HepG2 (cell line): ENCODE results near the gene HAGHL. TPM values are rescaled to one million over a fixed set of nuclear protein-coding genes. Genes with fewer than 3 reads are reported as not detected.

Experiments
- ATAC-seq: fragments of 200-7000 bp; cut with Tn5 transposase; 3 replicates; pipeline ENCODE4 v1.9.1; 2020; ENCODE audit warnings: mild to moderate bottlenecking, moderate library complexity
- BruUV-seq: library from RNA; stranded (reverse); fragments of 400-500 nt; replicated peaks from 2 replicates; lab custom pipeline; 2021; lab: Mats Ljungman, UMichigan
- CTCF ChIA-PET: fragments of 300-600 bp; formaldehyde crosslinking; extraction: SDS; loops from one replicate; lab custom pipeline; 2021; ENCODE audit warnings: low total read pairs, inconsistent platforms, low intra/inter-chr PET ratio; lab: Yijun Ruan, JAX
- POLR2A ChIA-PET: fragments of 350-600 bp; sonication (Branson Sonifier 250); formaldehyde crosslinking; loops from one replicate; lab custom pipeline; 2020; ENCODE audit warnings: antibody characterized with exemption, inconsistent platforms; lab: Yijun Ruan, JAX
- DNase-seq: peaks from one replicate; pipeline ENCODE4 v3.0.0-alpha.2; 2015; ENCODE audit warnings: low spot score
- FAIRE-seq: peaks from 3 replicates; lab custom pipeline; 2011; peaks lifted over from hg19 to GRCh38; lab: Jason Lieb, UNC
- H2AFZ ChIP-seq: one replicate; pipeline ENCODE4 v1.6.1; 2011; ENCODE audit warnings: low read length, inconsistent platforms
- H3K27ac ChIP-seq: fragments of 300-600 bp; 3 replicates; pipeline ENCODE4 v1.8.0; 2011; ENCODE audit warnings: mixed run types, mild to moderate bottlenecking, mixed read lengths, low read length, inconsistent platforms; ENCODE audit not compliant: insufficient read depth; ENCODE audit errors: extremely low read length
- H3K27me3 ChIP-seq, 2 experiments: fragments of 200-600 bp in 1 of 2; 2 replicates in 1 of 2; 3 replicates in 1 of 2; pipeline versions ENCODE4 v1.6.0 to v1.8.0; 2011; ENCODE audit warnings: low read length in 2 of 2, mild to moderate bottlenecking in 2 of 2, moderate library complexity in 2 of 2, inconsistent platforms in 1 of 2; ENCODE audit not compliant: insufficient read depth in 2 of 2, control insufficient read depth in 1 of 2
- H3K36me3 ChIP-seq, 2 experiments: fragments of 200-600 bp in 1 of 2; replicated peaks in 1 of 2; 2 replicates in 1 of 2; 3 replicates in 1 of 2; pipeline versions ENCODE4 v1.5.1 to v1.8.0; 2011; ENCODE audit warnings: low read length in 2 of 2, inconsistent platforms in 1 of 2; ENCODE audit not compliant: insufficient read depth in 2 of 2, control insufficient read depth in 1 of 2
- H3K4me1 ChIP-seq: 2 replicates; pipeline ENCODE4 v1.5.1; 2012; ENCODE audit warnings: low read length, inconsistent platforms; ENCODE audit not compliant: insufficient read depth
- H3K4me2 ChIP-seq: 2 replicates; pipeline ENCODE4 v1.6.0; 2011; ENCODE audit warnings: low read depth, low read length, inconsistent platforms
- H3K4me3 ChIP-seq, 3 experiments: fragments of 200-600 bp in 1 of 3; sonication (generic), shearing (Covaris generic) in 1 of 3; replicated peaks in 1 of 3; 2 replicates each; pipeline ENCODE4 v1.5.1; 2011 to 2016; ENCODE audit warnings: low read length in 3 of 3, inconsistent platforms in 2 of 3, low read depth in 2 of 3, mild to moderate bottlenecking in 2 of 3, control low read depth in 1 of 3, mixed read lengths in 1 of 3; ENCODE audit not compliant: insufficient read depth in 1 of 3
- H3K79me2 ChIP-seq: one replicate; pipeline ENCODE4 v1.6.1; 2011; ENCODE audit warnings: low read length, inconsistent platforms; ENCODE audit not compliant: insufficient read depth
- H3K9ac ChIP-seq: 2 replicates; pipeline ENCODE4 v1.6.0; 2011; ENCODE audit warnings: mild to moderate bottlenecking, low read depth, low read length, inconsistent platforms; ENCODE audit not compliant: insufficient read depth
- H3K9me3 ChIP-seq: 2 replicates; pipeline ENCODE4 v1.5.1; 2012; ENCODE audit warnings: mild to moderate bottlenecking, low read length
- H4K20me1 ChIP-seq: 2 replicates; pipeline ENCODE4 v1.6.0; 2011; ENCODE audit warnings: inconsistent platforms, mild to moderate bottlenecking, low read length, moderate library complexity; ENCODE audit not compliant: insufficient read depth
- AGO1 ChIP-seq: fragments of 200-400 bp; formaldehyde crosslinking; IDR thresholded peaks from 2 replicates; pipeline ENCODE4 v1.6.1; 2017; ENCODE audit warnings: mild to moderate bottlenecking, low read depth, low read length, moderate library complexity; ENCODE audit not compliant: poor library complexity, severe bottlenecking
- HCFC1 ChIP-seq: fragments of 150-350 bp; IDR thresholded peaks from 2 replicates; pipeline ENCODE4 v1.6.1; 2014; ENCODE audit warnings: low read depth, low read length
- POLR2A ChIP-seq, 2 experiments: IDR thresholded peaks; 2 replicates each; pipeline ENCODE4 v1.6.1; 2011; ENCODE audit warnings: low read depth in 2 of 2, low read length in 2 of 2, mild to moderate bottlenecking in 1 of 2, moderate library complexity in 1 of 2; ENCODE audit not compliant: insufficient read depth in 1 of 2
- RBFOX2 ChIP-seq: fragments of 200-400 bp; formaldehyde crosslinking; IDR thresholded peaks from 2 replicates; pipeline ENCODE4 v1.6.1; 2017; ENCODE audit warnings: low read depth, mild to moderate bottlenecking, low read length
- RBM22 ChIP-seq: fragments of 200-400 bp; formaldehyde crosslinking; optimal IDR thresholded peaks from 2 replicates; pipeline ENCODE3; 2017; ENCODE audit warnings: mild to moderate bottlenecking, low read length, moderate library complexity
- SIN3A ChIP-seq: IDR thresholded peaks from 2 replicates; pipeline ENCODE4 v1.6.1; 2011; ENCODE audit warnings: low read depth, mild to moderate bottlenecking, control low read depth, low read length, borderline replicate concordance
- SRSF1 ChIP-seq: fragments of 200-400 bp; formaldehyde crosslinking; optimal IDR thresholded peaks from 2 replicates; pipeline ENCODE3; 2017; ENCODE audit warnings: mild to moderate bottlenecking, low read depth, low read length, moderate library complexity
- ZNF225 ChIP-seq: sonication (generic); formaldehyde crosslinking; IDR thresholded peaks from 2 replicates; pipeline ENCODE4 v1.4.0; 2020; ENCODE audit warnings: mild to moderate bottlenecking, missing genetic modification reagents
- WGBS: methylation state at CpG from one replicate; pipeline ENCODE4 v1.1.6; 2017; ENCODE audit warnings: low lambda C conversion rate; 5-methylcytosine and 5-hydroxymethylcytosine counted together
- in situ Hi-C: cut with HindIII; loops from 2 replicates; pipeline ENCODE4 v1.10.0; 2017; ENCODE audit warnings: low pct_unique_long_range_greater_than_20kb; ENCODE audit not compliant: extremely low pct_ligation_motif_present
- intact Hi-C: fragments of 100-400 bp; cut with micrococcal nuclease; formaldehyde crosslinking; loops from one replicate; pipeline ENCODE4 v1.10.0; 2022; ENCODE audit not compliant: unreplicated experiment
- polyA plus RNA-seq, 8 experiments: library from polyadenylated mRNA; depleted of rRNA in 3 of 8; stranded (reverse) in 7 of 8; unstranded in 1 of 8; fragments of >200 nt; fragmentation: Illumina TruSeq in 4 of 8; extraction: Trizol in 4 of 8; gene quantifications; 2 replicates each; pipeline versions ENCODE4 v1.2.1 to v1.2.3, GENCODE V29; 2011 to 2016; ENCODE audit warnings: low read depth in 4 of 8, missing spikeins in 1 of 8, mixed read lengths in 1 of 8; ENCODE audit not compliant: insufficient read depth in 1 of 8
- total RNA-seq, 5 experiments: library from RNA; depleted of rRNA; stranded (reverse); fragments of >200 nt; fragmentation: Illumina TruSeq; extraction: Trizol; gene quantifications; 2 replicates each; pipeline ENCODE4 v1.2.3, GENCODE V29; 2016; ENCODE audit warnings: low read depth in 1 of 5
- TF ChIP-seq, protein P1 (sequence below): sonication (generic); formaldehyde crosslinking; IDR thresholded peaks from 2 replicates; pipeline ENCODE4 v1.5.0; 2020; ENCODE audit warnings: mild to moderate bottlenecking, missing genetic modification reagents, borderline replicate concordance

The HAGHL gene
- total and polyA plus RNA-seq, 2 of the 13 experiments (the other 11 are each of a cell fraction or from before 2014, with no cell fraction given), result 3.4 to 8.4 TPM

DNA sequence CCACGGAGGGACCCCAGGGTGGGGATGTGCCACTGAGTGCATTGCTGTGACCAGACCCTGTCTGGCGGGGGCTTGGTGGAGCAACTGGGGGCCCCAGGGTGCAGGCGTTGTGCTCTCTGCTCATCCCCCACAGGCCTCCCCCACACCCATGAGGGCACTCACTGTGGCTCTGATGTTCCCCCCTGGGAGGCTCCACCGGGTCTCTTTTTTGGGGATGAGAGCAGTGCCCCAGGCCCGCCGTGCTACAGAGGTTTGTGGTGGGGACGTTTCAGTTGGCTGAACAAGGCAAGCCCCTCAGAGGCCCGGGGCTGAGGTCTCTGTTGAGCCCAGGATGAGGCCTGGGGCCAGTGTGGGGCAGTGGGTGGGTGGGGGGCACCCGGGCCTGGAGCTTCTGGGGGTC lies 3.2 kb upstream of the HAGHL start:
- CTCF ChIA-PET, result no interaction called here
- no peaks in the 10 kb centered on the region for H3K9me3 ChIP-seq
- no peak overlapping the region for H3K9ac ChIP-seq
- H4K20me1 ChIP-seq, result no peaks in the 10 kb centered on the region
- ATAC-seq (no peak), DNase-seq (no peak), FAIRE-seq (no peak)
- TF ChIP-seq RBM22, result peak; percentile 15
- no peak for TF ChIP-seq HCFC1
- TF ChIP-seq SRSF1, result no peak
- TF ChIP-seq ZNF225 (CRISPR knock-in tag), result no peak
- TF ChIP-seq SIN3A, result no peak
- TF ChIP-seq AGO1, result peak; percentile 25
- H3K27me3 ChIP-seq, result peaks cover 0 to 3% of the 10 kb centered on the region in 2 experiments; a peak in 1 of 5 replicates
- WGBS, result 54% methylated on average over 3 of the region's 9 CpGs
- in situ Hi-C loops (no loop called here), intact Hi-C loops (no loop called here)
- no peak overlapping the region for H2AFZ ChIP-seq
- peaks cover 35% of the 10 kb centered on the region for H3K4me1 ChIP-seq
- no TSS peak for BruUV-seq
- POLR2A ChIA-PET, result no interaction called here
- H3K36me3 ChIP-seq, result no peaks in the 10 kb centered on the region
- no peaks in the 10 kb centered on the region for H3K79me2 ChIP-seq
- no peak overlapping the region for H3K27ac ChIP-seq
- no peak overlapping the region for H3K4me2 ChIP-seq
- no peak overlapping the region for H3K4me3 ChIP-seq

DNA sequence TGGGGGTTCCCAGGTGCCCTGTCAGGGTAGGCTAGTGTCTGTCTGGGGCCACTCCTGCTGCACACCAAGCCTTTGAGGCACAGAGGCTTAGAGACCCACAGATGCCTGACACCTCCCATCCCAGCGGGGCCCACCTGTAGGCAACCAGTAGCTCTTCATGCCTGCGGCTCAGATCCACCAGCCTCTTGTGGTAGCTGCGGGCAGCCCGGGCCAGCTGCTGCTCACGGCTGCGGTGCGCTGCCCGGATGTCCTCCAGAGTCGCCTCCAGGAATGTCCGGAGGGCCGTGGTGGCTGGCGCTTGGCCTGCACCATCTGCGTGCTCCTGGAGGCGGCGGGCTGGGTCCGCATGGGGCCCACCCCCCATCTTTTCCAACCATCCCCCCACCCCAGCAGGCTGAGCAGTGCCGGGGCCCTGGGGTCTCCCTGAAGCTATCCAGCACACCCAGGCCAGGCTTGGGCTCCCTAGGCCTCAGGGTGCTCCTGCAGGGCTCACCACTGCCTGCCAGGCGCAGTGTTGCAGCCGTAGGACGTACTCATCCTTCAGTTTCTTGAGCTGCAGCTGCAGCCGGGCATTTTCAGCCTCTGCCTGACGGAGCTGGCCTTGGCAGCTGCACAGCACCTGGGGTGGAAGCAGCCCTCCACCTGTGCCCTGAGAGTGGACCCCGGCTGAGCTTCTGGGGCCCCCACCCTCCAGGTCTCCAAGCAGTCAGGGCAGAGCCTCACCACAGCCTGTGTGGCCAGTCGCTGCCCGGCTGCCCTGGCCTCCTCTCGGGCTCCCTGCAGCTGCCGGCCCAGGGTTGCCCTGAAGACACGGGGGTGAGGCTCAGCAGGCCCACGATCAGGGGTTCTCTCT lies 2.5 kb upstream of the HAGHL start:
- no peak for FAIRE-seq
- no peak for DNase-seq
- no peaks in the 10 kb centered on the region for H4K20me1 ChIP-seq
- 35% methylated on average over 5 of the region's 29 CpGs for WGBS
- ChIA-PET POLR2A (interaction anchor here (2.6 kb wide), 1 partner anchor 8 kb away, joined by 14 read pairs; no protein-coding TSS in a partner anchor), CTCF (no interaction called here)
- no peaks in the 10 kb centered on the region for H3K36me3 ChIP-seq
- H3K4me1 ChIP-seq, result peaks cover 29% of the 10 kb centered on the region
- H3K4me2 ChIP-seq, result no peak overlapping the region
- intact Hi-C loops, result no loop called here
- in situ Hi-C loops, result no loop called here
- peaks cover 0 to 3% of the 10 kb centered on the region in 2 experiments; a peak in 1 of 5 replicates for H3K27me3 ChIP-seq
- H3K27ac ChIP-seq, result no peak overlapping the region
- no peak overlapping the region for H2AFZ ChIP-seq
- H3K79me2 ChIP-seq, result no peaks in the 10 kb centered on the region
- H3K9me3 ChIP-seq, result no peaks in the 10 kb centered on the region
- no peak overlapping the region for H3K4me3 ChIP-seq
- BruUV-seq, result no TSS peak
- no peak overlapping the region for H3K9ac ChIP-seq
- ATAC-seq, result no peak
- peak in 1 of 2 experiments; percentile 30; a peak in 1 of 4 replicates for TF ChIP-seq POLR2A (IDR thresholded peaks at IDR 0.05; ENCODE audit: insufficient read depth in 1 of 2, low read depth in 2 of 2, low read length in 2 of 2)
- peak; percentile 50 for TF ChIP-seq RBFOX2
- peak; percentile 23 for TF ChIP-seq AGO1
- TF ChIP-seq, protein P1, sequence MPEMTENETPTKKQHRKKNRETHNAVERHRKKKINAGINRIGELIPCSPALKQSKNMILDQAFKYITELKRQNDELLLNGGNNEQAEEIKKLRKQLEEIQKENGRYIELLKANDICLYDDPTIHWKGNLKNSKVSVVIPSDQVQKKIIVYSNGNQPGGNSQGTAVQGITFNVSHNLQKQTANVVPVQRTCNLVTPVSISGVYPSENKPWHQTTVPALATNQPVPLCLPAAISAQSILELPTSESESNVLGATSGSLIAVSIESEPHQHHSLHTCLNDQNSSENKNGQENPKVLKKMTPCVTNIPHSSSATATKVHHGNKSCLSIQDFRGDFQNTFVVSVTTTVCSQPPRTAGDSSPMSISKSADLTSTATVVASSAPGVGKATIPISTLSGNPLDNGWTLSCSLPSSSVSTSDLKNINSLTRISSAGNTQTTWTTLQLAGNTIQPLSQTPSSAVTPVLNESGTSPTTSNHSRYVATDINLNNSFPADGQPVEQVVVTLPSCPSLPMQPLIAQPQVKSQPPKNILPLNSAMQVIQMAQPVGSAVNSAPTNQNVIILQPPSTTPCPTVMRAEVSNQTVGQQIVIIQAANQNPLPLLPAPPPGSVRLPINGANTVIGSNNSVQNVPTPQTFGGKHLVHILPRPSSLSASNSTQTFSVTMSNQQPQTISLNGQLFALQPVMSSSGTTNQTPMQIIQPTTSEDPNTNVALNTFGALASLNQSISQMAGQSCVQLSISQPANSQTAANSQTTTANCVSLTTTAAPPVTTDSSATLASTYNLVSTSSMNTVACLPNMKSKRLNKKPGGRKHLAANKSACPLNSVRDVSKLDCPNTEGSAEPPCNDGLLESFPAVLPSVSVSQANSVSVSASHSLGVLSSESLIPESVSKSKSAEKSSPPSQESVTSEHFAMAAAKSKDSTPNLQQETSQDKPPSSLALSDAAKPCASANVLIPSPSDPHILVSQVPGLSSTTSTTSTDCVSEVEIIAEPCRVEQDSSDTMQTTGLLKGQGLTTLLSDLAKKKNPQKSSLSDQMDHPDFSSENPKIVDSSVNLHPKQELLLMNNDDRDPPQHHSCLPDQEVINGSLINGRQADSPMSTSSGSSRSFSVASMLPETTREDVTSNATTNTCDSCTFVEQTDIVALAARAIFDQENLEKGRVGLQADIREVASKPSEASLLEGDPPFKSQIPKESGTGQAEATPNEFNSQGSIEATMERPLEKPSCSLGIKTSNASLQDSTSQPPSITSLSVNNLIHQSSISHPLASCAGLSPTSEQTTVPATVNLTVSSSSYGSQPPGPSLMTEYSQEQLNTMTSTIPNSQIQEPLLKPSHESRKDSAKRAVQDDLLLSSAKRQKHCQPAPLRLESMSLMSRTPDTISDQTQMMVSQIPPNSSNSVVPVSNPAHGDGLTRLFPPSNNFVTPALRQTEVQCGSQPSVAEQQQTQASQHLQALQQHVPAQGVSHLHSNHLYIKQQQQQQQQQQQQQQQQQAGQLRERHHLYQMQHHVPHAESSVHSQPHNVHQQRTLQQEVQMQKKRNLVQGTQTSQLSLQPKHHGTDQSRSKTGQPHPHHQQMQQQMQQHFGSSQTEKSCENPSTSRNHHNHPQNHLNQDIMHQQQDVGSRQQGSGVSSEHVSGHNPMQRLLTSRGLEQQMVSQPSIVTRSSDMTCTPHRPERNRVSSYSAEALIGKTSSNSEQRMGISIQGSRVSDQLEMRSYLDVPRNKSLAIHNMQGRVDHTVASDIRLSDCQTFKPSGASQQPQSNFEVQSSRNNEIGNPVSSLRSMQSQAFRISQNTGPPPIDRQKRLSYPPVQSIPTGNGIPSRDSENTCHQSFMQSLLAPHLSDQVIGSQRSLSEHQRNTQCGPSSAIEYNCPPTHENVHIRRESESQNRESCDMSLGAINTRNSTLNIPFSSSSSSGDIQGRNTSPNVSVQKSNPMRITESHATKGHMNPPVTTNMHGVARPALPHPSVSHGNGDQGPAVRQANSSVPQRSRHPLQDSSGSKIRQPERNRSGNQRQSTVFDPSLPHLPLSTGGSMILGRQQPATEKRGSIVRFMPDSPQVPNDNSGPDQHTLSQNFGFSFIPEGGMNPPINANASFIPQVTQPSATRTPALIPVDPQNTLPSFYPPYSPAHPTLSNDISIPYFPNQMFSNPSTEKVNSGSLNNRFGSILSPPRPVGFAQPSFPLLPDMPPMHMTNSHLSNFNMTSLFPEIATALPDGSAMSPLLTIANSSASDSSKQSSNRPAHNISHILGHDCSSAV (CRISPR knock-in tag), result no peak
